ENCODE results near the gene PMM2.

PMM2 gene

GRCh38 chr16:8890549-8890921, 92.9 kb downstream of the PMM2 start:
- no peak for DNase-seq

- no peak for DNase-seq
Observed at GRCh38 chr16:8892101-8892575, 94.5 kb downstream of the PMM2 start.

GRCh38 chr16:8893426-8893825, 95.8 kb downstream of the PMM2 start:
- DNase-seq: peak; percentile 43

GRCh38 chr16:8893976-8894690, 96.5 kb downstream of the PMM2 start:
- DNase-seq: no peak

- DNase-seq: no peak
Observed at GRCh38 chr16:8894736-8895334, 97.2 kb downstream of the PMM2 start.

- DNase-seq: no peak
Observed at GRCh38 chr16:8898660-8899318, 101.2 kb downstream of the PMM2 start.
